Hematopoietic multipotent progenitor cell (in vitro differentiated cells): ENCODE results near the gene HOXD9. TPM values are rescaled to one million over a fixed set of nuclear protein-coding genes. Genes with fewer than 3 reads are reported as not detected.

ENCODE experiments used
- DNase-seq, 3 donors: peaks; one replicate each; pipeline ENCODE4 v3.0.0-alpha.2; 2011 to 2015; ENCODE audit warnings: low read depth in 2 of 3, low spot score in 2 of 3
- total RNA-seq: library from RNA; depleted of rRNA; stranded (reverse); fragments of >200 nt; gene quantifications from one replicate; pipeline ENCODE4 v1.2.3, GENCODE V29; 2012

HOXD9 gene
- total RNA-seq, 1 donor, result not detected

GRCh38 chr2:176085120-176085788 is 37.3 kb upstream of the HOXD9 start:
- DNase-seq, result no peak

DNA sequence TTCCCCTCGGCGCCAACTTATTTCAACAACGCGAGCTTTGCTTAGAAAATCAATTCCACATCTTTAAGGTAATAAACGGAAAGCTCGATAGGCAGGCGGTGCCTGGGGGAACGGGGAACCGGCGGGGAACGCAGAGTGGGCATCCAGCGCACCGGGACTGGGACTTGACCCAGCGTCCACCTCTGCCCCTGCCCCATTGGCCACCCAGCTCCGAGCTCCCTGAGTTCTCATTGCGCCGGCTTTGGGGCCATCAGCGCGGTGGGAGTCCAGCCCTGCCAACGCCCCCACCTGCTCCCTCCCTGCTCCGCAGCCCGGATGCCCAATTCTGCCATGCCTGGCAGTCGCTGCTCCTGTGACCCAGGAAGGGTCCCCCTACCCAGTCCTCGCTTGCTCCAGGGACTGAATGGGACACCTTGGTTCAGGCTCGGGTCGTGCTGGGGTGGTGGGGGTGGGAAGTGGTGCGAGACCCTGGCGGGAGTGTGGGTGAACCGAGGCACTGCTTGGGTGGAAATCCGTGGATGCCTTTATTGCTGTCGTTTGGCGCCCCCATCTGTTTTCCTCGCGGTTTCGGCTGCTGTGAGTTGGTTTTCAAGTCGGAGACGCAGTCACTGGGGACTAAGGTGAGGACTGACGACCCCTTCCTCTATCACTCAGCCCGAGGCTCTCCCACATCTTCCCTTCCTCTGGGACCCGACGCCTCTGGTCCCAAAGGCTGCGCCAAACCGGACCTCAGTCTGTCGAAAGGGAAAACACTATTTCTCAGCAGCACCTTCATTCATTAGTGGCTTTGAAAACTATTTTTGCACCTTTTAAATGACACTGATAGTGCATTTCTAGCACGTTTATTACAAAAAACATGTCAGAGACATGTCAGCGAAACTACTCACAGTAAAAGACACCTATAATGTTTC is 36.4 kb upstream of the HOXD9 start:
- DNase-seq, result no peak

- no peak for DNase-seq
Observed at GRCh38 chr2:176087330-176088047, 35.0 kb upstream of the HOXD9 start.

- no peak for DNase-seq
Observed at GRCh38 chr2:176088048-176088936, 34.2 kb upstream of the HOXD9 start.

- no peak for DNase-seq
Observed at GRCh38 chr2:176088937-176089842, 33.3 kb upstream of the HOXD9 start.

DNA sequence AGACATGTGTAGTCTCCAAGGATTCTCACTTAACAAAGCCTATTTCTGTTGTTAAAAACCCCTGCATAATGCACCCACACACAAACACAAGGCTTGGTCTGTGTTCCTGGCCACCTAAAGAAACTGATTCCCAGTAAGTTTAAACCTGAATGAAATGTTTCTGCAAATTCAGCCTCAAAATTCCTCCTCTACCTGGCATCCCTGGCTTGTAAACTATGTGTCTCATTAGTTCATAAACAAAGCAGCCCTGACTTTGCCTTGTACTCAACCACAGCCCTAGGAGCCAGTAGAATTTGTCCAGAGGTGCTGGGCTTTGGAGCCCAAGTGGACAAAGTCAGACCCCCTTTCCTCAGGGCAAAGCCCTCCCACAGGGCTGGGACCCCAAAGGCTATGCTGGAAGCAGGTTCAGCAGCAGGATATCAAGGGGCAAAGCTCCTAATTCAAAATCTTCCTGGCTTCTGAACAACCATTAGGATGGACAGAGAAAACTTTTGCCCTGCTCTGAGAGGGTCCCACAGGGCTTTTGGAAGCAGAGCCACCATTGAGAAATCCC is 32.6 kb upstream of the HOXD9 start:
- DNase-seq, result no peak

GRCh38 chr2:176090862-176091261 is 31.7 kb upstream of the HOXD9 start:
- DNase-seq, result no peak

DNA sequence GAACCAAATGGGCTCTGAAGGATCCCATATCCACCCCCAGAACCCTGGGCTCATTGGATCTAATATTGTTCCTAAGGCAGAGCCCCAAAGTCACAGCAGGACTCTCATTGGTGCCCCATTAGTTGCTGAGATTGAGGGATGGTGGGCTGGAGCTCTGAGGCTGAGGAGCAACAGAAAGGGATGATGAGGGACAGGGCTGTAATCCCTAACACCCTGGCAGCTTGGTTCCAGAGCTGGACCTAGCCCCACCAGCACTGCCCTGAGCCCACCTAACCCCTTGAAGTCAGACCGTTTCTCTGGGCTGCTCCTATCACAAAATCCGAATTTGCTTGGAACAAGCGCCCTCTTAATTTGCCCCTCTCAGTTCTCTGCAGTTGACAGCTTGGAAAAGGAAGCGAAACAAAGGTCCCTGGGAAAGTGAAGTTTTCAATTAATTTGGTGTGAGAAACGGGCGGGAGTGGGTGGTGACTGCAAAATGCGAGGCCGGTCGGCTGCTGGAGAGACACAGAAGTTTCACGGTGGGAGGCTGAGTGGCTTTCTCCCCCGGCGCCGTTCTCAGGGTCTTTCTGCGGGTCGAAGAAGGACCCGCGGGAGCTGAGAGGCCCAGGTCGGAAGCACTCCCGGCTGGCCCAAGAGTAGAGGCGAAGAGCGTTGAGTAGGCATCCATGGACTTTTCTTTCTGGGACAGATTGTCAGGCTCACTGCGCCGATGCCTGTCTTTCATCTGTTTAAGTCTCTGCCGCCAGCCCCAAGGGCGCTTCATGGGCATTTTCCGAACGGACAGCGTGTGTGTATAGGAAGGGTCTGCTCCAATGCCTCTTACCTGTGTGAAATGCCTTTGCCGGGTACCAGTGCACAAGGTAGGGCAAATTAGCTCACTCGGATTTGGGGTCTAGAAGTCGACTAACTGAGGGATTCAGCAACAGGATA is 30.9 kb upstream of the HOXD9 start:
- no peak for DNase-seq

DNA sequence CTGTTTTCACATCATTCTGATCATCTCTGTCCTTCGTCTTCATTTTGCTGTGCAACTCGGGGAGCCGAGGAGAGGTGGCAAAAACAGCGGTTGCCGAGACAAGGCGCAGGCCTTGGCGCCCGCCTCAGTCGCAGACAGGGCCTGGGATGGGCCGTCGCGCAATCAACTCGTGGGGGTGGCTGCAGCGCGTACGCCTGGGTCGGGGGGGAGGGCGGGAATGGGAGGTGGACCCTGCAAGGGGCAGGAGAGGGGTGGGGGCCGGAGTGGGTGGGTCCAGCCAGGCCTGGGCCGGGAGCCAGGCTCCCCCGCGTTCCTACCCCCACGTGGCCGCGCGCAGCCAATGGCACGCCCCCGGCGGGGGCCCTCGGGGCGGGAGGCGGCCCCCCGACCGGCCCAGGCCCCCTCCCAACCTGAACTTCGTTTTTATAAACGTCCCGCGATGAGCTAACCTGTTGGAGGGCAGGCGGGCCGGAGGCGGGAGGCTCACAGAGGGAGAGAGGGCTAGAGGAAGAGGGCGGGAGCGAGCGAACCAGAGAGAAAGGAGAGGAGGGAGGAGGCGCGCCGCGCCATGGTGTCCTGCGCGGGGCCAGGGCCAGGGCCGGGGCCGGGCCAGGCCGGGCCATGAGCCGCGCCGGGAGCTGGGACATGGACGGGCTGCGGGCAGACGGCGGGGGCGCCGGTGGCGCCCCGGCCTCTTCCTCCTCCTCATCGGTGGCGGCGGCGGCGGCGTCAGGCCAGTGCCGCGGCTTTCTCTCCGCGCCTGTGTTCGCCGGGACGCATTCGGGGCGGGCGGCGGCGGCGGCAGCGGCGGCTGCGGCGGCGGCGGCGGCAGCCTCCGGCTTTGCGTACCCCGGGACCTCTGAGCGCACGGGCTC is 30.0 kb upstream of the HOXD9 start, which contains the start of gene HOXD13:
Gene HOXD13 (plus strand): TSS at position 452 of the 875 bp plus-strand sequence. CDS start 170 bp downstream, at position 622.
- DNase-seq, result no peak

DNA sequence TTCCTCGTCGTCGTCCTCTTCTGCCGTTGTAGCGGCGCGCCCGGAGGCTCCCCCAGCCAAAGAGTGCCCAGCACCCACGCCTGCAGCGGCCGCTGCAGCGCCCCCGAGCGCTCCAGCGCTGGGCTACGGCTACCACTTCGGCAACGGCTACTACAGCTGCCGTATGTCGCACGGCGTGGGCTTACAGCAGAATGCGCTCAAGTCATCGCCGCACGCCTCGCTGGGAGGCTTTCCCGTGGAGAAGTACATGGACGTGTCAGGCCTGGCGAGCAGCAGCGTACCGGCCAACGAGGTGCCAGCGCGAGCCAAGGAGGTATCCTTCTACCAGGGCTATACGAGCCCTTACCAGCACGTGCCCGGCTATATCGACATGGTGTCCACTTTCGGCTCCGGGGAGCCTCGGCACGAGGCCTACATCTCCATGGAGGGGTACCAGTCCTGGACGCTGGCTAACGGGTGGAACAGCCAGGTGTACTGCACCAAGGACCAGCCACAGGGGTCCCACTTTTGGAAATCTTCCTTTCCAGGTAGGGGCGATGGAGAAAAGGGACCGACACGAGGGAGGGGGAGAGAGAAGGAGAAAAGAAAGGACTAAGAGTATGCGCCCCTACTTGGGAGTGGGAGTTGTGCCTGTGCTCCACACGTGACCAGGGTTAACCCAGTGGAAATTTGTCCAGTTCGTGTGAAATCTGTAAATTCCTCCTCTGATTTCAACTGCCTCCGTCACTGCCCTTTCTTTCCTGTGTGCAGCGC is 29.2 kb upstream of the HOXD9 start:
- DNase-seq, result no peak

- DNase-seq, result no peak
Observed at GRCh38 chr2:176093898-176094249, 28.6 kb upstream of the HOXD9 start.

- DNase-seq, result no peak
Observed at GRCh38 chr2:176094349-176094748, 28.2 kb upstream of the HOXD9 start.

- DNase-seq, result no peak
Observed at GRCh38 chr2:176095421-176095820, 27.1 kb upstream of the HOXD9 start.

DNA sequence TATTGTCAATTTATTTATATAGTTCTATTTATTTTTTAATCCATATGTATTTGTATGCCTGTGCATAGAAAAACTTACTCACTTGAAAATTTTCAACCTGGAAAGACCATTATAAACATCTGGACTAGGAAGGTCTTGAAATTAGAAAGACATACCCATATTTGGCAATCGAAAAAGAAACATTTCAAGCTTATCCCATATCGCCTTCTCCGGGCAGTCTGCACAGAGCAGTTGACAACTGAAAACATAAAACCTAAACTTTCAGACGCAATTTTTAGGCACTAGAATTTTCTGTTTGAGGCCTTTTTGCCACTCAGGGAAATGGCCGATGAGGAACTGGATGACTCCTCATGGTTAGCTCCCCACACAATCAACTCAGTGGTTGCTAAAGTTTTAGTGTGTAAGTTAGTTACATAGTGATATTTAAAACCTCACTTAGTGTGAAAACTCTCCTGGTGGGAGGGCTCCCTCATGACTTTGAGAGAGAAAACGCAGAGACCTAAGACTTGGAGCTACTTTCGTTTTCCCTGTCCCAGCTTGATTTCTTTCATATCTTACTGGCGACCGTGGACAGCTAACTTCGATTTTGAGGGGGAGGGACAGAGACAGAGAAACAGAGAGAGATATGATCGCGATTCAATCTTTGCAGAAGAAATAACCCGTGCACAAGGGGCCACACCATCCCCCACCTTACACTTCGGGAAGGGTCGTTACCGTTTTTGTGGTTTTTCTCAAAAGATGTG is 26.1 kb upstream of the HOXD9 start:
- peak in 1 of 3 donors; percentile 56 for DNase-seq

GRCh38 chr2:176096986-176097819 is 25.3 kb upstream of the HOXD9 start:
- peak in 2 of 3 donors; percentile 80 for DNase-seq
